WERI-Rb-1 (cell line): ENCODE measurements around the gene PARVA.

Experiments
- DNase-seq: peaks from one replicate; pipeline ENCODE4 v3.0.0-alpha.2; 2020
- H3K27ac ChIP-seq: fragments of 250-450 bp; sonication (Bioruptor Pico); 2 replicates; pipeline ENCODE4 v1.5.1; 2020; ENCODE audit warnings: mild to moderate bottlenecking, moderate library complexity
- H3K27me3 ChIP-seq: fragments of 250-450 bp; sonication (Bioruptor Pico); 2 replicates; pipeline ENCODE4 v1.5.1; 2021; ENCODE audit warnings: mild to moderate bottlenecking, low read depth, moderate library complexity; ENCODE audit not compliant: insufficient read depth, severe bottlenecking
- H3K36me3 ChIP-seq: fragments of 250-450 bp; sonication (Bioruptor Pico); 2 replicates; pipeline ENCODE4 v1.5.1; 2020; ENCODE audit warnings: mild to moderate bottlenecking, moderate library complexity
- H3K4me3 ChIP-seq: 2 replicates; pipeline ENCODE4 v1.5.1; 2011; ENCODE audit warnings: low read depth, mild to moderate bottlenecking, control low read depth, low read length
- H3K9me3 ChIP-seq: fragments of 250-450 bp; sonication (Bioruptor Pico); 2 replicates; pipeline ENCODE4 v1.5.1; 2021; ENCODE audit warnings: mild to moderate bottlenecking, moderate library complexity; ENCODE audit not compliant: severe bottlenecking
- CTCF ChIP-seq: IDR thresholded peaks from 2 replicates; pipeline ENCODE4 v1.5.1; 2011; ENCODE audit warnings: low read depth, mild to moderate bottlenecking, control low read depth, inconsistent platforms, low read length

The PARVA gene

GRCh38 chr11:12421386-12421785 is 44.0 kb downstream of the PARVA start:
- H3K36me3 ChIP-seq: no peaks in the 10 kb centered on the region
- DNase-seq: no peak
- no peaks in the 10 kb centered on the region for H3K27me3 ChIP-seq
- H3K9me3 ChIP-seq: peaks cover 2% of the 10 kb centered on the region
- no peak for TF ChIP-seq CTCF
- no peak overlapping the region for H3K4me3 ChIP-seq
- H3K27ac ChIP-seq: no peak overlapping the region

GRCh38 chr11:12426176-12426575 is 48.8 kb downstream of the PARVA start:
- no peak overlapping the region for H3K4me3 ChIP-seq
- H3K27me3 ChIP-seq: no peaks in the 10 kb centered on the region
- no peak for DNase-seq
- H3K36me3 ChIP-seq: no peaks in the 10 kb centered on the region
- H3K27ac ChIP-seq: no peak overlapping the region
- no peaks in the 10 kb centered on the region for H3K9me3 ChIP-seq
- TF ChIP-seq CTCF: no peak

GRCh38 chr11:12429155-12429554 is 51.8 kb downstream of the PARVA start:
- Histone ChIP-seq H3K36me3 (no peaks in the 10 kb centered on the region), H3K27ac (no peak overlapping the region), H3K4me3 (no peak overlapping the region), H3K27me3 (no peaks in the 10 kb centered on the region), H3K9me3 (no peaks in the 10 kb centered on the region)
- no peak for TF ChIP-seq CTCF
- no peak for DNase-seq

- H3K9me3 ChIP-seq: no peaks in the 10 kb centered on the region
- no peak overlapping the region for H3K27ac ChIP-seq
- no peaks in the 10 kb centered on the region for H3K36me3 ChIP-seq
- no peak for TF ChIP-seq CTCF
- no peaks in the 10 kb centered on the region for H3K27me3 ChIP-seq
- no peak for DNase-seq
- H3K4me3 ChIP-seq: no peak overlapping the region
Measured at GRCh38 chr11:12430351-12430750, 53.0 kb downstream of the PARVA start.

GRCh38 chr11:12430954-12431595 is 53.7 kb downstream of the PARVA start:
- DNase-seq: no peak

More at GRCh38 chr11:12430954-12431595, 53.7 kb downstream of the PARVA start:
- Histone ChIP-seq H3K27ac (no peak overlapping the region), H3K9me3 (no peaks in the 10 kb centered on the region), H3K4me3 (no peak overlapping the region), H3K27me3 (no peaks in the 10 kb centered on the region), H3K36me3 (no peaks in the 10 kb centered on the region)
- TF ChIP-seq CTCF: no peak
